Measurements from ENCODE around the gene PTPRT.

- TF ChIP-seq CTCF (IDR thresholded peaks at IDR 0.05) (no peak), POLR2AphosphoS5 (IDR thresholded peaks at IDR 0.05) (no peak), POLR2A (IDR thresholded peaks at IDR 0.05) (no peak)
Observed at GRCh38 chr20:43183536-43184070, 6.1 kb downstream of the PTPRT start.
